Tibial nerve (tissue), 4 donors: ENCODE measurements around the gene PASD1.
"Not testable (repeated sequence)": the region's sequence is repeated elsewhere in the genome, so short reads cannot be mapped to it uniquely, and the experiment has no call there.

Experiments
- EP300 ChIP-seq, 2 donors: sonication (generic); formaldehyde crosslinking; IDR thresholded peaks; one replicate each; pipeline ENCODE4 v1.6.1; 2017; ENCODE audit warnings: antibody characterized with exemption in 2 of 2, mild to moderate bottlenecking in 1 of 2
- POLR2A ChIP-seq, 2 donors: fragments of 450-650 bp; IDR thresholded peaks; one replicate each; pipeline ENCODE4 v1.6.1; 2017; ENCODE audit warnings: antibody characterized with exemption in 2 of 2, mild to moderate bottlenecking in 2 of 2, moderate library complexity in 2 of 2
- TF ChIP-seq, protein P1 (sequence below), 5 experiments: fragments of 200-600 bp in 3 of 5; fragments of 450-650 bp in 2 of 5; sonication (generic) in 3 of 5; IDR thresholded peaks; one replicate each; pipeline ENCODE4 v1.5.1; 2016 to 2019; ENCODE audit warnings: antibody characterized with exemption in 5 of 5, mild to moderate bottlenecking in 3 of 5, moderate library complexity in 2 of 5

DNA sequence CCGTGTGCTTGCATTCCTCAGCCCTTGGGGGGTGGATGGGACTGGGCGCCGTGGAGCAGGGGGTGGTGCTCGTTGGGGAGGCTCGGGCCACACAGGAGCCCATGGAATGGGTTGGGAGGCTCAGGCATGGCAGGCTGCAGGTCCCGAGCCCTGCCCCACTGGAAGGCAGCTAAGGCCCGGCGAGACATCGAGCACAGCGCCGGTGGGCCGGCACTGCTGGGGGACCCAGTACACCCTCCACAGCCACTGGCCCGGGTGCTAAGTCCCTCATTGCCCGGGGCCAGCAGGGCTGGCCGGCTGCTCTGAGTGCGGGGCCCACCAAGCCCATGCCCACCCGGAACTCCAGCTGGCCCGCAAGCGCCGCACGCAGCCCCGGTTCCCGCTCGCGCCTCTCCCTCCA lies 12.3 kb upstream of the PASD1 start:
- TF ChIP-seq, protein P1, sequence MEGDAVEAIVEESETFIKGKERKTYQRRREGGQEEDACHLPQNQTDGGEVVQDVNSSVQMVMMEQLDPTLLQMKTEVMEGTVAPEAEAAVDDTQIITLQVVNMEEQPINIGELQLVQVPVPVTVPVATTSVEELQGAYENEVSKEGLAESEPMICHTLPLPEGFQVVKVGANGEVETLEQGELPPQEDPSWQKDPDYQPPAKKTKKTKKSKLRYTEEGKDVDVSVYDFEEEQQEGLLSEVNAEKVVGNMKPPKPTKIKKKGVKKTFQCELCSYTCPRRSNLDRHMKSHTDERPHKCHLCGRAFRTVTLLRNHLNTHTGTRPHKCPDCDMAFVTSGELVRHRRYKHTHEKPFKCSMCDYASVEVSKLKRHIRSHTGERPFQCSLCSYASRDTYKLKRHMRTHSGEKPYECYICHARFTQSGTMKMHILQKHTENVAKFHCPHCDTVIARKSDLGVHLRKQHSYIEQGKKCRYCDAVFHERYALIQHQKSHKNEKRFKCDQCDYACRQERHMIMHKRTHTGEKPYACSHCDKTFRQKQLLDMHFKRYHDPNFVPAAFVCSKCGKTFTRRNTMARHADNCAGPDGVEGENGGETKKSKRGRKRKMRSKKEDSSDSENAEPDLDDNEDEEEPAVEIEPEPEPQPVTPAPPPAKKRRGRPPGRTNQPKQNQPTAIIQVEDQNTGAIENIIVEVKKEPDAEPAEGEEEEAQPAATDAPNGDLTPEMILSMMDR (IDR thresholded peaks at IDR 0.05) = not testable (repeated sequence)
- not testable (repeated sequence) for TF ChIP-seq EP300, POLR2A (IDR thresholded peaks at IDR 0.05)
